ENCODE measurements around the gene USP38.
"Not testable (repeated sequence)": the region's sequence is repeated elsewhere in the genome, so short reads cannot be mapped to it uniquely, and the experiment has no call there.

The USP38 gene

GRCh38 chr4:143207555-143207954, 22.8 kb downstream of the USP38 start:
- no peaks in the 10 kb centered on the region for H3K9me3 ChIP-seq (ENCODE audit: control insufficient read depth, low read length)
- peaks cover 45% of the 10 kb centered on the region for H3K36me3 ChIP-seq (ENCODE audit: control insufficient read depth, insufficient read depth, low read length)
- no peak overlapping the region for H3K4me3 ChIP-seq (ENCODE audit: extremely low read depth, insufficient read depth, low read length, poor library complexity, severe bottlenecking)
- no peaks in the 10 kb centered on the region for H3K4me1 ChIP-seq (ENCODE audit: control insufficient read depth, insufficient read depth, low read length, poor library complexity, severe bottlenecking)
- WGBS, 2 experiments (ENCODE audit: insufficient coverage in 2 of 2): no CpG with 5 or more reads among the region's 1 CpG
- H3K27ac ChIP-seq (ENCODE audit: low read depth, low read length, severe bottlenecking): no peak overlapping the region

- H3K9me3 ChIP-seq (ENCODE audit: control insufficient read depth, low read length): no peaks in the 10 kb centered on the region
- H3K4me1 ChIP-seq (ENCODE audit: control insufficient read depth, insufficient read depth, low read length, poor library complexity, severe bottlenecking): no peaks in the 10 kb centered on the region
- peaks cover 36% of the 10 kb centered on the region for H3K36me3 ChIP-seq (ENCODE audit: control insufficient read depth, insufficient read depth, low read length)
- 100% methylated on average over 1 of the region's 2 CpGs for WGBS, 2 experiments (ENCODE audit: insufficient coverage in 2 of 2)
- no peak overlapping the region for H3K27ac ChIP-seq (ENCODE audit: low read depth, low read length, severe bottlenecking)
- H3K4me3 ChIP-seq (ENCODE audit: extremely low read depth, insufficient read depth, low read length, poor library complexity, severe bottlenecking): no peak overlapping the region
Observed at GRCh38 chr4:143212566-143212965, 27.8 kb downstream of the USP38 start.

GRCh38 chr4:143215873-143216272, 31.2 kb downstream of the USP38 start:
- peaks cover 28% of the 10 kb centered on the region for H3K36me3 ChIP-seq (ENCODE audit: control insufficient read depth, insufficient read depth, low read length)

GRCh38 chr4:143224255-143224654, 39.5 kb downstream of the USP38 start:
- H3K27ac ChIP-seq (ENCODE audit: low read depth, low read length, severe bottlenecking): no peak overlapping the region
- WGBS, 2 experiments (ENCODE audit: insufficient coverage in 2 of 2): 100% methylated on average over 1 of the region's 1 CpG; no CpG with 5 or more reads in 1 of the 2 experiments
- H3K9me3 ChIP-seq (ENCODE audit: control insufficient read depth, low read length): no peaks in the 10 kb centered on the region
- no peak overlapping the region for H3K4me3 ChIP-seq (ENCODE audit: extremely low read depth, insufficient read depth, low read length, poor library complexity, severe bottlenecking)
- H3K4me1 ChIP-seq (ENCODE audit: control insufficient read depth, insufficient read depth, low read length, poor library complexity, severe bottlenecking): no peaks in the 10 kb centered on the region
- H3K36me3 ChIP-seq (ENCODE audit: control insufficient read depth, insufficient read depth, low read length): no peaks in the 10 kb centered on the region

More at GRCh38 chr4:143215873-143216272, 31.2 kb downstream of the USP38 start:
- Histone ChIP-seq H3K4me1 (ENCODE audit: control insufficient read depth, insufficient read depth, low read length, poor library complexity, severe bottlenecking) (no peaks in the 10 kb centered on the region), H3K9me3 (ENCODE audit: control insufficient read depth, low read length) (no peaks in the 10 kb centered on the region), H3K27ac (ENCODE audit: low read depth, low read length, severe bottlenecking) (no peak overlapping the region), H3K4me3 (ENCODE audit: extremely low read depth, insufficient read depth, low read length, poor library complexity, severe bottlenecking) (no peak overlapping the region)
- no CpG with 5 or more reads among the region's 1 CpG for WGBS, 2 experiments (ENCODE audit: insufficient coverage in 2 of 2)

GRCh38 chr4:143225167-143225566, 40.5 kb downstream of the USP38 start:
- no peaks in the 10 kb centered on the region for H3K4me1 ChIP-seq (ENCODE audit: control insufficient read depth, insufficient read depth, low read length, poor library complexity, severe bottlenecking)
- H3K4me3 ChIP-seq (ENCODE audit: extremely low read depth, insufficient read depth, low read length, poor library complexity, severe bottlenecking): no peak overlapping the region
- no peaks in the 10 kb centered on the region for H3K36me3 ChIP-seq (ENCODE audit: control insufficient read depth, insufficient read depth, low read length)
- H3K9me3 ChIP-seq (ENCODE audit: control insufficient read depth, low read length): no peaks in the 10 kb centered on the region
- 87 to 100% methylated on average over 3 of the region's 6 CpGs for WGBS, 2 experiments (ENCODE audit: insufficient coverage in 2 of 2)
- no peak overlapping the region for H3K27ac ChIP-seq (ENCODE audit: low read depth, low read length, severe bottlenecking)

GRCh38 chr4:143230683-143231082, 46.0 kb downstream of the USP38 start:
- H3K9me3 ChIP-seq (ENCODE audit: control insufficient read depth, low read length): no peaks in the 10 kb centered on the region
- no peak overlapping the region for H3K4me3 ChIP-seq (ENCODE audit: extremely low read depth, insufficient read depth, low read length, poor library complexity, severe bottlenecking)
- WGBS, 2 experiments (ENCODE audit: insufficient coverage in 2 of 2): 75 to 100% methylated on average over 1 of the region's 3 CpGs
- H3K27ac ChIP-seq (ENCODE audit: low read depth, low read length, severe bottlenecking): no peak overlapping the region
- H3K36me3 ChIP-seq (ENCODE audit: control insufficient read depth, insufficient read depth, low read length): no peaks in the 10 kb centered on the region
- no peaks in the 10 kb centered on the region for H3K4me1 ChIP-seq (ENCODE audit: control insufficient read depth, insufficient read depth, low read length, poor library complexity, severe bottlenecking)

- Histone ChIP-seq H3K9me3 (ENCODE audit: control insufficient read depth, low read length) (no peaks in the 10 kb centered on the region), H3K27ac (ENCODE audit: low read depth, low read length, severe bottlenecking) (no peak overlapping the region), H3K36me3 (ENCODE audit: control insufficient read depth, insufficient read depth, low read length) (no peaks in the 10 kb centered on the region), H3K4me1 (ENCODE audit: control insufficient read depth, insufficient read depth, low read length, poor library complexity, severe bottlenecking) (no peaks in the 10 kb centered on the region), H3K4me3 (ENCODE audit: extremely low read depth, insufficient read depth, low read length, poor library complexity, severe bottlenecking) (no peak overlapping the region)
- no CpG with 5 or more reads among the region's 2 CpGs for WGBS, 2 experiments (ENCODE audit: insufficient coverage in 2 of 2)
Observed at GRCh38 chr4:143232277-143232676, 47.6 kb downstream of the USP38 start.

- H3K36me3 ChIP-seq (ENCODE audit: control insufficient read depth, insufficient read depth, low read length): no peaks in the 10 kb centered on the region
- no peak overlapping the region for H3K27ac ChIP-seq (ENCODE audit: low read depth, low read length, severe bottlenecking)
- WGBS, 2 experiments (ENCODE audit: insufficient coverage in 2 of 2): 86% methylated on average over 1 of the region's 1 CpG; no CpG with 5 or more reads in 1 of the 2 experiments
- H3K4me1 ChIP-seq (ENCODE audit: control insufficient read depth, insufficient read depth, low read length, poor library complexity, severe bottlenecking): no peaks in the 10 kb centered on the region
- H3K9me3 ChIP-seq (ENCODE audit: control insufficient read depth, low read length): no peaks in the 10 kb centered on the region
- no peak overlapping the region for H3K4me3 ChIP-seq (ENCODE audit: extremely low read depth, insufficient read depth, low read length, poor library complexity, severe bottlenecking)
Observed at GRCh38 chr4:143234153-143234552, 49.4 kb downstream of the USP38 start.

- H3K27ac ChIP-seq (ENCODE audit: low read depth, low read length, severe bottlenecking); H3K9me3 ChIP-seq (ENCODE audit: control insufficient read depth, low read length); H3K4me1 ChIP-seq (ENCODE audit: control insufficient read depth, insufficient read depth, low read length, poor library complexity, severe bottlenecking); H3K36me3 ChIP-seq (ENCODE audit: control insufficient read depth, insufficient read depth, low read length); H3K4me3 ChIP-seq (ENCODE audit: extremely low read depth, insufficient read depth, low read length, poor library complexity, severe bottlenecking): not testable (repeated sequence)
- WGBS, 2 experiments (ENCODE audit: insufficient coverage in 2 of 2): 95% methylated on average over 5 to 8 of the region's 11 CpGs
Observed at GRCh38 chr4:143237195-143237594, 52.5 kb downstream of the USP38 start.

GRCh38 chr4:143240939-143241679, 56.4 kb downstream of the USP38 start:
- H3K36me3 ChIP-seq (ENCODE audit: control insufficient read depth, insufficient read depth, low read length): no peaks in the 10 kb centered on the region
- WGBS, 2 experiments (ENCODE audit: insufficient coverage in 2 of 2): no CpG with 5 or more reads among the region's 1 CpG
- H3K4me3 ChIP-seq (ENCODE audit: extremely low read depth, insufficient read depth, low read length, poor library complexity, severe bottlenecking): no peak overlapping the region
- H3K27ac ChIP-seq (ENCODE audit: low read depth, low read length, severe bottlenecking): no peak overlapping the region
- H3K9me3 ChIP-seq (ENCODE audit: control insufficient read depth, low read length): no peaks in the 10 kb centered on the region
- no peaks in the 10 kb centered on the region for H3K4me1 ChIP-seq (ENCODE audit: control insufficient read depth, insufficient read depth, low read length, poor library complexity, severe bottlenecking)

- H3K27ac ChIP-seq (ENCODE audit: low read depth, low read length, severe bottlenecking): no peak overlapping the region
Observed at GRCh38 chr4:143241892-143242291, 57.2 kb downstream of the USP38 start.

More at GRCh38 chr4:143241892-143242291, 57.2 kb downstream of the USP38 start:
- no peaks in the 10 kb centered on the region for H3K9me3 ChIP-seq (ENCODE audit: control insufficient read depth, low read length)
- no CpG with 5 or more reads among the region's 1 CpG for WGBS, 2 experiments (ENCODE audit: insufficient coverage in 2 of 2)
- no peak overlapping the region for H3K4me3 ChIP-seq (ENCODE audit: extremely low read depth, insufficient read depth, low read length, poor library complexity, severe bottlenecking)
- H3K36me3 ChIP-seq (ENCODE audit: control insufficient read depth, insufficient read depth, low read length): no peaks in the 10 kb centered on the region
- no peaks in the 10 kb centered on the region for H3K4me1 ChIP-seq (ENCODE audit: control insufficient read depth, insufficient read depth, low read length, poor library complexity, severe bottlenecking)
